NCI-H345 treated with DMSO at 0.1 percent for 48 hours (cell line): ENCODE measurements around the gene AHCYL1.

ENCODE experiments used
- DNase-seq: peaks from one replicate; lab custom pipeline; 2025; ENCODE audit not compliant: unreplicated experiment; lab: John Stamatoyannopoulos, UW

AHCYL1 gene

DNA sequence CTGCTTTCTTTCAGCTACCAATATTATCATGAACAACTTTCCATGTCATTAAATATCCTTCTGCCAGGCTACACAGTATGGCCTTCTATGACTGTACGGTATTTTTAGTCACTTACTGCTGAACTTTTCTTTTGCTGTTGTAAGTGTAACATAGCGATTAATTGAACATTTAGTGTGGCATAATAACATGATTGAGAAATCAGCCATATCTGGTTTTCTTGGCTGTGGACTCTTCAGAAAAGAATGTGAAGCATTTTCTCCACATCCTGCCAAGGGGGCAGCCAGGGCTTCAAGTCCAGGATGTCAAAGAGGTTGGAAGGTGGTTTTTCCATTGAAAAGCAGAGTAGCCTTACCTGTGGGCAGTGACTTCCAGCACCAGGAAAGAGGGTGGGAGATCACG lies 8.8 kb upstream of the AHCYL1 start:
- DNase-seq: no peak

DNA sequence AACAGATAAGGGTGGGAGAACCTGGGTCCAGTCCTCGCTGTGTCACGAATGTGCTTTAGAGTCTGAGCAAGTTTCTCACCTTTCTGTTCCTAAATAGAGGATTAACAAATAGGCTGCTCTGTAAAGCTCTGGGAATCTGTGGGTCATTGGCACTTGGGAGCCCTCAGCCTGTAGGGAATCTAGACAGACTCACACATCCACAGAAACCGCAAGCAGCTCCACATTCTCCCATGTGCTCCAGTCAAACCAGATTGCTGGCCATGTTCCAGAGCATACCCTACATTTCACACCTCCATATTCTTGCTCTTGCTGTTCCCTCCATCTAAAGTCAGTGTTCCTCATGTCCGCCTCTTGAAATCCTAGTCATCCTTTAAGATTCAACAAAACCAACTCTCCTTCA lies 7.8 kb upstream of the AHCYL1 start:
- no peak for DNase-seq

DNA sequence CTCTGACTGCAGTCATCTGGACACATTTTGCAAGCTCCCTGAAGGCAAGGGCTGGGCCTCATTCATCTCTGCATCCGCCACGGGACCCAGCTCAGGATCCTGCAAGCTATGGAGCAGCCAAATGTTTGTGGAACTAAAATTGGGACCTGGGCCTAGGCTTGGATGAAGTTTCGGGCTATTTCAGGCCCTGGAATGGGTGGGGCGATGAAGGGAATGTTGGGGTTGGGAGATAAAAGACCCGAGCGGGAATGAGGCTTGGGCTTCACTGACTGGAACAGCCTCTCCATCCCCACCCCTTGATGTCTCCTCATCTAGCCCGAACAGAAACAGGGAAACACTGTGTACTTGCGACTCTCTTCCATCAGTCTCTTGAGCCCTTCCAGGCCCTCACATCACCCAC lies 7.3 kb upstream of the AHCYL1 start:
- no peak for DNase-seq

DNA sequence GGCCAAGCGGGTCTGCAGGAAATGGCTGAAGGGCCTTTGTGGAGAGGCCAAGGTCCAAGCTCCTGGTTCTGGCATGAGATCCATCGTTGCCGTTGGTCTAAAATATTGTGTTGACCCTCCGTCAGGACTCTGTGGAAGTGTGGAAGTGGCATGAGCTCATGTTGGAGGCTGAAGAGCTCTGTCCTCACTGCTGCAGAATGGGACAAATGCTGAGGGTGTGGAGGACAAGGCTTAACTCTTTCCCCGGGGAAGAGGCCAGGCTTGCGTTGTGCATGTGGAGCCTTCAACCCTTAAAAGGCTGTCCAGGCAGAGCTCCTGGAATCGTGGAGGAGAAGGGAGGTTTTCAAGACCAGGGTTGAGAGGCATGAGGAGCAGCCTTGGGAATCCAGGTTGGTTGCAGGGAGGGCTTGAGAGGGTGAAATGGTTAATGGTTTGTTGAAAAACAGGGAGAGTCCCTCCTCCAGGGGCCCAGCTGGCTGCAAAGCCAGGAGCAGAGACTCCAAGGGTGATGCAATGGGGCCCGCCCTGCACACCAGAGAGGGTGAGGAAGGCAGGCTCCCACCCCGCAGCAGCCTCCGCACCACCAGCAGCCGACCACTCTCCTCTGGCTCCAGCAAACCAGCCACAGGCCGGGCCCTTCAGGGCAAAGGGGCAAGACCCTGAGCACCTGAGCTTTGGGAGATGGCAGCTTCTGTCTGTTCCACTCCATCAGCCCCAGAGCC lies 6.7 kb upstream of the AHCYL1 start:
- DNase-seq: no peak

DNA sequence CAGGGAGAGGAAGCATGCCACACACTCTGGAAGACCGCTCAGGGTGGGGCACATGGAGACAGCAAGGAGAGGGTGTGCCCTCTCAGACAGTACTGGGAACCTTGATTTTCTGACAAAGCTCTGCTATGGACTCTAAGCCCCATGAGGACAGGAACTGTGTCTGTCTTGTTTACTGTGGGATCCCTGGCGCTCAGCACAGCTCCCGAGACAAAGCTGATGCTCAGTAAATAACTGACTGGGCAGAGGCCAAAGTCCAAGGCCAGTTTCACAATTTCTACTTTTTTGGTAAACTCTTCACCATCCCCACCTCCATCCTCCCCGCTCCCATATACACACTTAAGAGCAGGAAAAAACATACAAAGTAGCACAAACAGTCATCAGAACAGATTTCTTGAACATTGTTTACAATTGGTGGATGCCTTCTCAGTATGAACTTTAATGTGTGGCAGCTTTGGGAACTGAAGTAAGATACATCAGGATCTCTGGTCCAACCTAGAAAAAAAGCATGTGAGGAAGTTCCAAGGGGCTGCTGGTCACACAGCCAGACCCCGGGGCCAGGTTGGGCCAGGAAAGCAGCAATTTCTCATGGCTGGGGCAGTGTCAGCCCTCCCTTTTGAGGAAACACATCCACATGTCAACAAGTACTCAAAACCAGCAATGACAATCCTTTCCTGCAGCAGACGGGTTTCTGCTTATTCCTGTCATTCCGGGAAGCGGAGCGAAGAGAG lies 5.6 kb upstream of the AHCYL1 start:
- no peak for DNase-seq

DNA sequence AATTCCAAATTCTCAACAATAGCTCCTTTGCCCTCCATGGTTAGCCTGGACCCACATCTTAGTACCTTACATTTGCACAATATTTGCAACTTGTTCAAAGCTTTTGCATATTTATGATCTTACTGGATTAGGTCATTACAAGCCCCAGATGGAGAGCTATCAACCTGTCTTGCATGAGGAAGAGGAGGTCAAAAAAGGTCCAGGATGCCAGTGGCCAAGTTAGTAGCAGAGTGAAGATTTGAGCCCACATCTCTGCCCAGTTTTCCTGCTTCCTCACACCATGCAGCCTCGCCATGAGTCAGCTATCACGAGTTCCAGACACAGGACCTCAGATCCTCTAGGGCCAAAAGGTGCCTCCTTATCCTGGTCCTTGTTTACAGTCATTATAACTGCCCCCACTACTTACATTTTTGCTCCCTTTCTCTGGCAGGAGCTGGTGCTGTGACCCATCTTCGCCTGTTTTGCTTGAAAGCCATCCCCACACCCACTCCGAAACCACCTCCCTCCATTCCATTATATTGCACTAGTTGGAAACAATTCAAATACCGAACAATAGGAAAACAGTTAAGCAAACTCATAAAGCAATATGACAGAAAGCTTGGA lies 5.0 kb upstream of the AHCYL1 start:
- no peak for DNase-seq

DNA sequence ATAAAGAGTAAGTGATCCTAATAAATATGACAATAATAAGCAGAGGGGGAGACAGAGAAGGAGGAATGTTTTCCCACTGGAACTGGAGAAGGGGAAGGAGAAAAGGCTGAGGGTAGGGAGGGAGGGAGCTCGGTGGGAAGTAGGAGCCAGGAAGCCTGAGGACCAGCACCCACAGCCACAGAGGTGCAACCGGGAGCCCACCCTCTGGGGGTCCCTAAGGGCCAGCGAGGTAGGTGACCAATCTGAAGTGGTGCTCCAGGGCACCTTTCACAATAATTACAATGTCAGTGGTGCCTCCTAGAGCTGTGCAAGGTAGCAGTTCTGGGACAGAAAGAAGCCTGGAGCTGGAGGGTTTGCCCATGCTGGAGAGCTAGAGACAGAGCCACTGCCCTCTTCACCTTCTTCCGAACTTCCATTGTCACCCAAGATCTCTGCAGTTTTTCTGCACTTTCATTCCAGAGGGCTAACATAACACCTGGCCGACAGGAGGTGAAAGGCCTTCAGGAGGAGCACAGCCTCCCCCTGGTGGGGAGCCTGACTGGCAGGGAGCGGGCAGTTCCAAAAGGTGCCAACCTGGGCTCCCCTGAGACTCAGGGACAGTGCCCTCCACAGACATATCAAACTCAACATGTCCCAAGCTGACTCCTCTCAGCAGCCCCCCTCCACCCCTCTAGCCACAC lies 4.1 kb upstream of the AHCYL1 start:
- DNase-seq: no peak

DNA sequence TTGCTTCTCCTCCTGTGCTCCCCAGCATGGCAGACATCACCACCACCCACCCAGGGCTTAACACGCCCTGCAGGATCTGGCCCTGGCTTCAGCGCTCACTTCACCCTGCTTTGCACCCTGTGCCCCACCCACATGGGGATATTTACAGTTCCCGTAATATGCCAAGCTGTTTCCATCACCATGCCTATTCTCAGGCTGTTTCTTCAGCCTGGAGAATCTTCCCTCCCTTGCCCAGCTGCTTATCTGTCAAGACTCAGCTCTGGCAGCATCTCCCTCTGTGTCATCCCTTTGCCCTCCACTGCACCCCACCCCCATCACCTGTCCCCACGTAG lies 3.6 kb upstream of the AHCYL1 start:
- DNase-seq: no peak

DNA sequence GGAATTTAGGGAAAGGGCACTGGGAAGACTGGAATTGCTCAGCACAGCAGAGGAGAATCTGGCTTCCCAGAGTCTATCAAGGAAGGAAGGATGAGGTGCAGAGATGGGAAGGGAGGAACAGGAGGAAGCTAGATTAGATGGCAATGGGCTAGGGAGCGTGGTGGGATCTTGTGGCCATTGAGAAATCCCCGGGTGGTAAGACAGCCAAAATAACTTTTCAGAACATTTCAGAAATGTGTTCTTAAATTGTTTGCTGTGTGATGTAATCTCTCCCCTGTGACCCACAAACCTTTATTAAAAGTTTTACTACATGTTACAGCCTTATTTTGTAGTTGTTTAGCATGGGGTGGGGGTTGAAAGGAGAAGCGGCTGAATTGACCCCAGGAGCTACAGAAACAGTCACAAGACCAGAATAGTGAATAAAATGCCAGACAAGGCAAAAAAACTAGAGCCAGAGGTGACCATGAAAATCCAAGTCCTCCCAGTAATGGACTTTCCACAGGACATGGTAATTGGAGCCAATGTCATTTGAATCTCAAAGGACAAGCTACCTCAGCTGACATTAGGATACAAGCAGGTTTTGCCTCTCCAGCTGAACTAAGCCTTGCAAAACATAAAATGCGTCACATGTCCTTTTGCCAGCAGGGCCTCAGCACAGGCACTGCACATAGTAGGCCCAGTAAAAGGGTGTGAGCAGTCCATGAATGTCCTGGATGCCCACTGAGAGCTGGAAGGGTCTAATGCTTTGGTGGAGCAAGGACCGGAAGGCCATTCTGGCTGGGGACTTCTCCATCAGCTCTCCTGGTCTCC lies 980 bp upstream of the AHCYL1 start:
- DNase-seq: no peak

DNA sequence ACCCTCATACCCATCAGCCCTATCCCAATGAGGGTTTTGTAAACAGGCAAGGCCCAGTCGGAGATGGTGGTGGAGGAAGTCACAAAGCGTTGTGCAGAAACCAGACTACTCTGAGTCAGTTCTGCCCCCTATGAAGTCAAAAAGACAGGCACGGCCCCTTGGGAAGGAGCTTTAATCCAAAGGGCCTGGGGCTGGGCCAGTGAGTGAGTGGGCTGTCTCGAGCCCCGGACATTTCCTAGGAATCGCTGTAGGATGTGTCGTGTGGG lies 442 bp upstream of the AHCYL1 start:
- DNase-seq: no peak

DNA sequence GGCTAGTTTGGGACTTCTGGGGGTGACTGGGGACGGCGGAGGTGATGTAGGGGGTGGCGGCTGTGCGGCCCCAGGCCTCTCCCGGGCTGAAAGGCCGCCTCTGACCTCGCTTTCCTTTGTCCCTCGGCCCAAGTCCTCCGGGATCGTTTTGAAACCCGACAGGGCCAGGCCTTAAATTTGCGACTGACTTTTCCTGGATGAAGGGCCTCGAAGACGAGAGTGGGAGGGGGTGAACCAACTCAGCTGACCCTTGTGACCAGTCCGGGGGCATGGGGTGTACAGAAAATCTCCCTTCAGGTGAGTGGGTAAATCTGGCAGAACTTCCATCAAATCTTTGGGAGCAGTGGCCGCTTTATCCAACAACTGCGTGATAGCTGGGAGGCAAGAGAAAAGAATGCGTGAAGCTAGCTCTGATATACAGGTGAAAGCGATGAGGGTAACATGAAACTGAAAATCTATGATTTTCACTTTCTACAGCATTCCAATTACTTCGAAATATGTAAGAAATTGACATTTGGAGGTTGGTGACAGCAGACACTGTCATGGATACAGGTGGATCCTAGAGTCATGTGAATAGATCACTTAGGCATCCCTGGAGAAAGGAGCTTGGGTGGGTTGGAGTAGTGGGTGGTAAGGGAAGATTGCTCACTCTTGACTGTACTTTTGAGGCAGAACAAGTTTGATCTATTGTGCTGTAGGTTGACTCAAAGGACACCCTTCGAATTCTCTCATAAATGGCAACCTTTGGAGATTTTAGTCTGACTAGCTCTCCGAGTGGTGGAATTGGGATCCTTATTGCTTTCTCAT lies 885 bp downstream of the AHCYL1 start:
- DNase-seq: no peak

DNA sequence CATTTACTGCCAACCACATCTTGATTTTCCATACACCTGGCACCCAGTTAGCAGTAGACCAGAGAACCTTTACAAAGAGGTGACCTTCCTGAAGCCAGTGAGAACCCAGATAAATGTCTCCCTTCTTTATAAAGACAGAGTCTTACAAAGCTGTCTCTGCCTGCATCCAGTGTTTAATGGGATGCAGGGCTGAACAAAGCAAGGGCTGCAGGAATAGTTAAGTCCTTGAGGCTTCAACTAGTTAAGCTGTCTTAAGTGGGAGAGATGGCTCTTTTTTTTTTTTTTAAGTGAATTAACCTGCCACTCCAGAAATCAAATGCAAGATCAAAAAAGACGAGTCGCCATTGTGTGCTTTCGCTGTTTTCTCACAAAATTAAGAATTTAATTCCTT lies 1.5 kb downstream of the AHCYL1 start:
- no peak for DNase-seq

DNA sequence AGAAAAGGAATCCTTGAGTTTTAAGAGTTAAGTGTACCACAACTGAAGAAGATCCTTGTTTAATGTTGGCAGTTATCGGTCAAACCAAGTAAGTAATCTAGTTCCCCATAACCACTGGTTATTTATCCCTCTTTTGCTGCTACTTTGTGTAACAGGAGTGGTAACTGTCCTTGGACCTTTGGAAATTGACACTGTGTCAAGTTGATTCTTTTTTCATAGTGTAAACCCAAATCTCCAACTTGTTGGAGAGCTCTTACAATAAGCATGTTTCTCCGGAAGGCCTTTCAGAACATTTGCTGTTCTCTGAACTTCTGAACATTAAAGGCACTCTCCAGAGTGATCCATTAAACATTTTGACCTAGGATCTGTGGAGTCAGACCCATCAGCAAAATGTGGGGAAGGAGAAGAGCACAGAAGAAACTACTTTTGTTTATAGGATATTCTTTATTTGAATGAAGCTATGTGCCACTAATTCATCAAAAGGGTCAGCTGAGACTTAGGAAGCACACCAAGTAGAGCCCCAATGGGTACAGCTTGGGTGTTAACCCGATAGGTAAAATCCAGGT lies 3.9 kb downstream of the AHCYL1 start:
- DNase-seq: no peak

DNA sequence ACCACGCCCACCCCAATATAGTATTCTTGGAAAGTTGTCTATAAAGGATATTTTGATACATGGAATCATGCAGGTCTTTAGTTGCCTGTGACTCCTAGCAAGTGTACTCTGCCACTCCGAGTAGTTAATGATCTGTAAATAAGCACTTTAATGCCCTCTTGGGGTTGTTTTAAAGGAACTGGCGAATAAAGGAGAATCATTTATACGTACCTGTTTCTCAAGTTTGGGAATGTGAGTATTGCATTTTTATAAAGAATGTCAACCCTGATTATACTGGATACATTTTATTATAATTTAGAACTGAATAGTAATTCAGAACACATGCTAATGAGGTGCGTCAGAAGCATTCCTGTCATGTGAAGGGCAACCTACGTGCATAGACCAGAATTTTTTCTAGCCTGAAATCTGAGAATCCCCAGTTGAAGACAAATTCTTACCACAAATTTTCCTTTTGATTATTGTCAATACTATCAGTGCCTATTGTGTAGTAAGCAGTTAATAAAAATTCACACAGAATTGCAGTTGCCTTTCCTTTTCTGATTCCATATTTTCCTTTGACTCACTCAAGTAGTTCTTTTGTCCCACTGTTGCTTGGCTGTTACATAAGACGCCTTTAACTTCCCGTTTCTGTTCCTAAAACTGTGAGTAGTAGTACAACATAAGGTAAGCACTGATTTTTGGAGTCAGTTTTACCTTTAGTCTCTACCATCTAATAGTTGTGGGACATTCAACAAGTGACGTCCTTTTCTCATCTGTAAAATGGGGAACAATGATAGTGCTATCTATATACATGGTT lies 5.1 kb downstream of the AHCYL1 start:
- DNase-seq: no peak

DNA sequence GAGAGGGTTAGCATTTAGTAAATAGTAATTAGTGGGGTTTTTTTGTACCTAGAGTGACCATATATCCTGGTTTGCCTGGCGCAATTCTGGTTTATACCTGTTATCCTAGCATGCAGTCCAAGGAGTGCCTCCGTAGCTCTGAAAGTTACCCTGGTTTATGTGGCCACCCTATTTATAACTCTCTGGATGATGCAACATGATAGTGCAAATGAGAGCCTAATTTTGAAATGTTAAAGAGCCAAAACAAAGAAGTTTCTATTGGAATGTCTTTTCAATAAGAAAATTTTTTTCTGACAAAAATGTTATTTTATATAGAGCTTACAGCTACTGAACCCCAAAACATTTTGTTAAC lies 5.7 kb downstream of the AHCYL1 start:
- DNase-seq: no peak

DNA sequence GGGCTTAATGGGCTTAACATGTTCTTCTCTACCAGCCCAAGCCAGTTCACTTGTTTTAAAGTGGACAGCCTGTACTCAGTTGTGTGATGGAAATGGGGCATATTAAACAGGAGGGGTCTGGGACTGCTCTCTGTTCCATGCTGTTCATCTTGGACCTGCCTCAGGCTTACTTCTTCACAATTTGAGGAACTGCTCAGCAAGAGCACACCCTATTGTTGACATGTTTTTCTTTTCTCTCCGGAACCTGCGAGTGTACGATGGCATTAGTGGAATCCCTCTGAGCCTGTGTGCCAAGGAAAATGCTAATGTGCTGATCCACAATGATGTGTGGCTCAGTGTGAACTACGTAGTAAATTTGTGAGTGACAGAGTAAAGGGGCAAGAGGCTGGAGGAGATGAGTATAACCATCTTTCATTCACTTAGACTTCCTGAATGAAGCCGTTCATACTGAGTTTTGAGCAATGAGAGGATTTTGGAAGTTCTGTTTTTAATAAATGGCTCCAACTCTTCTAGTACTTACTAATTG lies 6.9 kb downstream of the AHCYL1 start:
- DNase-seq: no peak

DNA sequence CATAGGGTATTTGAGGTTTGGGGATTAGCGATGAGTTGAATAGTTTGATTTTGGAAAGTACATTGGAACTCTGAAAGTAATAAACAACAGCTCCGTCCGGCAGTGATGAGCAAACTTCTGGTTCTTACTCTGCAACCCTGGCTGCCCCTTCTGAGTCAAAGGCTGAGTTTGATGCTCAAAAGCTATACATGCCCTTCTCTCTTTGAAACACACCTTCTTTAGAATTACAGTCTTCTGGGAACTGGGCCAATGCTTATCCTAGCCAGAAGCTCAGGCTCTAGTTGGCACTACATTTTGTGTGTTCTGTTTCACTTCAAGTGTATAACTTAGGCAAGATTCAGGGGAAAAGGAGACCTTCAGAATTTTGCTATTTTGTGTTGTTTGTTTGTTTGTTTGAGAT lies 9.3 kb downstream of the AHCYL1 start:
- no peak for DNase-seq

DNA sequence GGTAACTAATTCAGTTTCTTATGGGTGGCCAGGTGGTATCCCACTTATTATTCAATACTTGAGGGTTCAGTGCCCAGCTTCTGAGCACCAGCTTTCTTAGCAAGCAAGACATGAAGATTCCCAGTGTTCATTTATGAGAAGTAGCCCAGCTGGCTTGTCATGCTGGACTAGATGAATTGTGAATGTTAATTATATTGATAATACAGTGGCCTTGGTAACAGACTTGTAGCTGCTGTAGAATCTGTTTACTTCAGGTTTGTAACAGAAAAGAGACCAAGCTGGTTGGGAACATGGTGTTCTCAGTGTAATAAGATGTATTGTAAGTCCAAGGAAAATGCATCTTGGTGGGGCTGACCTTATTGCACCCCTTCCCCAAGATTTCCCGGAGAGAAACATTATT lies 10.1 kb downstream of the AHCYL1 start:
- DNase-seq: no peak

DNA sequence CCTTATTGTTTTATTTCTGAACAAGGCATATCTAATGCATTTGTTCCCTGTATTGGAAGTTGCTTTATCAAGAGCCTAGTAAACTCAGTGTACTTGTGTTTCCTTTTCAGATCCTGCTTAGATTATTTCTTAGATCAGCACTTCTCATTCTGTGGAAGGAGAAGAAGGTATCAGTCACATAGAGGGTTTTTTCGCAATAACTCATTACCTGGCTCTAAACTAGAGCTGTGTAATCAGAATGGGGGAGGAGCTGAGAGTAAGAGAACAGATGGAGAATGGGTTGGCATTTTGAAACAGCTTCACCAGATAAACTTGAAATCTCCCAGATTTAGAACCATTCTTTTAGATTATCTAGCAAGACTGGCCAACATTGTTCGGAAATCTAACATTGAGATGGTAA lies 11.0 kb downstream of the AHCYL1 start:
- no peak for DNase-seq
